CD4-positive, alpha-beta T cell treated with Interleukin-4 for 4 hours (primary cell): ENCODE measurements around the gene TNFSF8.
A peak's percentile ranks its signal among the peaks of the same experiment; 100 is the strongest.

Source experiments
- DNase-seq: peaks from one replicate; pipeline ENCODE4 v3.0.0-alpha.2; 2020

TNFSF8 gene

GRCh38 chr9:114902786-114903524 lies 27.4 kb downstream of the TNFSF8 start:
- peak; percentile 80 for DNase-seq

DNA sequence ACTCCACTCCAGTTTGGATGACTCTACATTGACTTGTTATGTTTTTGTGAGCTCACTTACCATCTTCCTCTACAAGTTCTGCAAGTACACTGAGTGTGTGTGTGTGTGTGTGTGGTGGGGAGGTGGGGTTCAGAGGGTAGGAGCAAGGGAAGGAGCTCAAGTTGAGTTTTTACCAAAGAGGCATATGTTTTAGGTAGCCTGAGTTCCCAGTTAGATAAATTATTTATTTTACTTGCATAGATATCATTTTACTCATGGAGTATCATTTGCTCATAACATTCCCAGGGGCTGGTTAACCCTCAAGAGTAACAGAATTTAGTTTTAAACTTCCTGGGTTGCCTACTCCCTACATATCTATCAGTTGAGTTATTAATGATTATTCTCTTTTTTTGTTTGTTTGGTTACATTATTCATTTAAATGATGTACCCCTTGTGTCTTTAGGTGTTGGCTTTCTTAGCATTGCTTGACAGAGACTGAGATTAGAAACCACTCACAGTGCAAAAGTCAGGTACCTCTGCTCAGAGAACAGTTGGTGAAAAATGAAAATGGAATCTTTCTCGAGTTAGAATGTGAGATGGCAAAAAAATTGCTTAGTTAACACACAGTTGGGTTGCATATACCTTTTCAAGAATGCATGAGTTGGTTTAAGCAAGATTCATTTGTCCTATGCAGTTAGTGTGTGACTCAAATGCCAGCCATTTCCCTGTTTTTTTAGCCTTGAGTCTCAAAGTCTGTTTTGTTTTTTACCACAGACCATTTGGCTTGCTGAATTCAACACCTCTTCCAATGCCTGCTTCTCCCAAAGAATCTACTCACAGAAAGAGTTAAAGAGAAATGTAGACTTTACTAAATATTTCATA lies 29.2 kb downstream of the TNFSF8 start:
- no peak for DNase-seq

DNA sequence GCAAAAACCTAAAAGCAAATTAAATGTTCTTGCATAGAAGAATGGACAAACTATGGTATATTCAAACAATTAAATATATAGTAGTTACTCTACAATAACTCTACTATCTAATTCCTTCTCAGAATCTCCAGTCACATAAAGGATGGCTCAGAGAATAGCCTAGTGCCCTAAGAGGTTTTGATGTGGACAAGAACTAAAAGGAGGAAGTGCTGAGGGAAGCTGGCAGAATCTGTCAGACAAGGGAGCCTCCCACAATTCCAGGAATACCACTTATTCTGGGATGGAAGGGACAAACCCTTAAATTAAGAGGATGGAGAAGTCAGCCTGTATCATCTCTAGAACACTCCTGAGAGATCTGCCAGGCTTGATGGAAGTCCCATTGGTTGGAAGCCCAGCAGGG lies 30.4 kb downstream of the TNFSF8 start:
- DNase-seq: no peak

DNA sequence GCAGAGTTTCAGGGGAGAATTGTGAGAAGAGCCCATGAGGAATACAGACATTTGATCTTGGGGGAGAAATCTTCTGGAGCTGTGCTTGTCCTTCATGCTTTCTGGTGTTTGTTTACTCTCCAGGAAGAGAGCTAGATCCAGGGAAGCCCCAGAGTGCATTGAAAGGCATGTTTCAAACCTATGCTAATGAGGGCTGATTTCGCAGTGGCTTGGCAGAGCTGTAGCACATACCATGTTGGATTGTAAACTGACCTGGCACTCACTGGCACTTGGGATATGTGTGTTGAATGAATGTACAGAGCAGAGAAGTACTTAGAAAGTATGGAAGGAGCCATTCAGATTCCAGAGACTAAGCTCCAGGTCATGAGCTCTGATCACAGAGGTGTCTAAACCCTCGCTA lies 30.9 kb downstream of the TNFSF8 start:
- no peak for DNase-seq

GRCh38 chr9:114898741-114899140 lies 31.6 kb downstream of the TNFSF8 start:
- peak; percentile 91 for DNase-seq

DNA sequence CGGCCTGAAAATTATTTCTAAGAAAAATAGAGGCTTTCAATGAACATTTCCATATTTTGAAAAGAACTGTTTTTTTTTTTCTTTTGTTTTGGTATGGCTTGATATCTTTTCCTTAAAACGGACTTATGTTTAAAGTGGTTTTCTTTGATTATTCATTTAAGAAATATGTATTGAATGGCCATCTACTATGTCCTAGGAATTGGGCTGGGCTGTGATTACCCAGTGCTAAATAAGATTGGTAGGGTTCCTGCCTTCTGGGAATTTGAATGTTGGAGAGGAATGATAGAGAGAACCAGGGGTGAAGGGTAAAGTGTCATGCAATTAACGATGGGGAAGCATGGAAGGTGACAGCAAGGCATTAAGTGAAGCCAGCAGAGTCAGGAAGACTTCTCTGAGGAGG lies 33.2 kb downstream of the TNFSF8 start:
- no peak for DNase-seq

DNA sequence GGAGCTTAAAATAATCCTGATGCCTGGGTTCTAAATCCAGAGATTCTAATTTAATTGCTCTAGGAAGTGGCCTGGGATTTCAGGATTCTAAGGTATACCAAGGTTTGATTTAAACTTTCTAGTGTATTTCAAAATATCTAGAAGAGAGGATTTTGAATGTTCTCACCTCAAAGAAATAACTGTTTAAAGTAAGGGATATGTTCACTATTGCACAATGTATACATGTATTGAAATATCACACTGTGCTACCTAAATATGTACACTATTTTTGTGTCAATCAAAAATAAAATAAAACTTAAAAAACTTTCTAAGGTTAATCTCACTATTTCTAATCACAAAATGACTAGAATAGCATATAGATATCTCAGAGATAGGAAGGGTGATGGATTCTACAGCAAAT lies 34.0 kb downstream of the TNFSF8 start:
- no peak for DNase-seq

DNA sequence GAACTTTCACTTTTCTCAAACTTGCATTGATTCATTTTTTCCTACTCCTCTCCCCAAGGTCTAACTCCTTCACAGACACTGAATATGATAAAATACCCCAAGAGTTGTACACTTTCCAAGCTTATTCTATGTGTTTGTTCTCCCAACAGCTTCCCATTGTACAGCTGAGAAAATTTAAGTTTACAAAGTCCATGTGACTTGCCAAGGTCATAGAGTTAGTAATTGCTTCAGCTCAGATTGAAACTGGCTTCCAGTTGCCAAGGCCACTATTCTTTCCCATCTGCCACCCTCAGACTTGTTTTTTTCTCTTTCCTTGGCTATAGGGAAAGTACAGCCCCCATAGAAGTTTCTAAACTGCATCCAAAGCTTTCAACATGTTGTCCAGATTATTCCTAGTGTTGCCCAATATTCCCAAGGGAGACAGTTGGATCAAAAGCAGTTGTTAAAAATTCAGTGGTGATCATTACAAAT lies 34.8 kb downstream of the TNFSF8 start:
- DNase-seq: no peak

GRCh38 chr9:114894609-114895433 lies 35.6 kb downstream of the TNFSF8 start:
- no peak for DNase-seq

GRCh38 chr9:114894206-114894605 lies 36.2 kb downstream of the TNFSF8 start:
- DNase-seq: no peak

DNA sequence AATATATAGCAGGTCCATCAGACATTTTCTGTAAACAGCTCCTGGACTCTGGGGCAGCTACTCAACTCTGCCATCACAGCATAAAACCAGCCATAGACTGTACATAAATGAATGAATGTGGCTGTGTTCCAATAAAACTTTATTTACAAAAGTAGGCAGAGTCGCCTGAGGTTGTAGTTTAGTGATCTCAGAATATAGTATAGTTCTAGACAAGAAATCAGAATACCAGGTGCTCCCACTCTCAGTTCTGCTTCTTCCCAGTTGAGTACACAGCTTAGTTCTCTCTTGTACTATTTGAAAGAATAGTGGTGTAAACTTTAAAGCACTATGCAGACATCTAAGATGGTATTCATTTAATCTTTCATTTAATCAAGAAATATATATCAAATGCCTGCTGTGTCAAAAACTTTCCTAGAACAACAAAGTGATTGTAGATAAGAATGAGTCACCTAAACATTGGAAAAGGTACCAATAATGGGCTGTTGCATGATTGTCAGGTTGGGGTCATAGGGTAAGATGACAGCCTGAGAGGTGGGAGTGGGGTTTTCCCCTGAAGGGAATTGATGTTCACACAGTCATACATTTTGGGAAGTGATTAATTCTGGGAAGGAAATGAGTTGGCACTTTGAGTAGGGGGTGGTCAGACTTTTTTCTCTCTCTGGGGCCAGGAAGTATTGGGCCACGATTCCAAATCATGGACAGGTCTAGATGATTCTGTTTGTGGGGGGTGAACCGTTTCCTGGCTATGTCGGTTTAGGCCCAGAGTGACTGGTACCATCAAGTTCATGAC lies 37.0 kb downstream of the TNFSF8 start:
- DNase-seq: no peak

- no peak for DNase-seq
Observed at GRCh38 chr9:114889802-114890224, 40.6 kb downstream of the TNFSF8 start.

DNA sequence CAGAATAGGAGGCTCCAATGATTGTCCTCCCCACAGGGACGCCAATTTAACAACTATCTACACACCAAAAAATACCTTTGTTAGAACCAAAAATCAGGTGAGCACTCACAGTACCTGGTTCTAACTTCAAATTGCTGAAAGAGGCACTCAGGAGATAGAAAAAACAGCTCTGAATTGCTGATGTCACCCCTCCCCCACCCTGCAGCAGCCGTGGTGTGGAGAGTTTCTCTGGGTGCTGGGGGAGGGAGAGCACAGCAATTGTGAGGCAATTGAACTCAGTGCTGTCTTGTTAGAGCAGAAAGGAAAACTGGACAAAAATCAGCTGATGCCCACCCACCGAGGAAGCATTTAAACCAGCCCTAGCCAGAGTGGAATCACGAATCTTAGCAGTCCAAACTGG lies 41.8 kb downstream of the TNFSF8 start:
- no peak for DNase-seq

DNA sequence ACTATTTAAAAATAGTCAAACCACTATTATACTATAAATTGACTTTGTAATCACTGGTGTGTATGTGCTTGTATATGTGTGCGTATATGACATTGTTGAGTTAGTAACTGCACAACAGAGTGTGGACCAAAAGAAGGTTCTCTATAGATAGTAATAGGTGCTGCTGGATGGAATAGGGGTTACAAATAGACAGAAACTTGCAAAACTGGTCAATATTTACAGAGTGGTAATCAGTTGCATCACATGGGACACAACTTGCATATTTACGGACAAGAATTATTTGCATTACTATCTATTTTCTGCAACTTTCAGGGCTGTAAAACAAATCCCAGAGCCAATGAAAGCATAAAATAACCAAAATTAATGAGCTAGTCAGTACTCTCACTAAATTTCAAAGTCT lies 42.4 kb downstream of the TNFSF8 start:
- DNase-seq: no peak

DNA sequence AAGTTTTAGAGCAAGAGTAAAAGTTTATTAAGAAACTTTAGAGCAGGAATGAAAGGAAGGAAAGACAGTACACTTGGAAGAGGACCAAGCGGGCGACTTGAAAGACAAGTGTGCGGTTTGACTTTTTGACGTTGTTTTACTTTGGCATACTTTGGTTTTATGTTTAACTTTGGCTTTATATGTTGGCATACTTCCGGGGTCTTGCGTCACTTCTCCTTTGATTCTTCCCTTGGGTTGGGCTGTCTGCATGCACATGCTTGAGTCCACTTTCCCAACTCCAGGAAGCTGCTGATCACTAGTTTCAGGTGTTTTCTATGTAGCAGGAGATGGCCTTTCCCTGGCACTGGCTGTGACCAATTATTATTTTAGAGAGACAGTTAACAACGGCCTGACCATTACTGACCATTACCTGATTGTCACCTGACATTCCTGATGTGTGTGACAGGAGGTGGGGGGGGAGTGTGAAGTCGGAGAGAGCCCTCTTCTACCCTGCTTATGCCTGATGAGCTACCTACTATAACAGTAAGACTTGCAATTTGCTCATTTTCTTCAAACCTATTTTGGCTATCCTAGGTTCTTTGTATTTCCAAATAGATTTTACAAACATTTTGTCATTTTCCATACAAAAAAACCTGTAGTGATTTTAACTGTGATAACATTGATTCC lies 45.5 kb downstream of the TNFSF8 start:
- DNase-seq: no peak

DNA sequence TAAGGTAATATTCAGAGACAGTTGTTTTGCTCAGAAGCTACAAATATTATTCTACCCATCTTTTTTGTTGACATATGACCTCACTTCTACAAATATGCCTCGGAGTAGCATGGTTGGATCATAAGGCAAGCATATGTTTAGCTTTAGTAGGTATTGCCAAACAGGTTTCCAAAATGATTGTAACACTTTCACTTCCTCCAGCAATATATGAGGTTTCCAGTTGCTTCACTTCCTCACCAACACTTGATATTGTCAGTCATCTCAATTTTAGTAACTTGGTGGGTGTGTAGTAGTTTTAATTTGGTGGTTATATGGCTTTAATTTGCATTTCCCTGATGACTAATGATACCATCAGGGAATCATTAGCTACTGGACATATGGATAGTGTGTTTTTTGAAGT lies 46.7 kb downstream of the TNFSF8 start:
- no peak for DNase-seq

DNA sequence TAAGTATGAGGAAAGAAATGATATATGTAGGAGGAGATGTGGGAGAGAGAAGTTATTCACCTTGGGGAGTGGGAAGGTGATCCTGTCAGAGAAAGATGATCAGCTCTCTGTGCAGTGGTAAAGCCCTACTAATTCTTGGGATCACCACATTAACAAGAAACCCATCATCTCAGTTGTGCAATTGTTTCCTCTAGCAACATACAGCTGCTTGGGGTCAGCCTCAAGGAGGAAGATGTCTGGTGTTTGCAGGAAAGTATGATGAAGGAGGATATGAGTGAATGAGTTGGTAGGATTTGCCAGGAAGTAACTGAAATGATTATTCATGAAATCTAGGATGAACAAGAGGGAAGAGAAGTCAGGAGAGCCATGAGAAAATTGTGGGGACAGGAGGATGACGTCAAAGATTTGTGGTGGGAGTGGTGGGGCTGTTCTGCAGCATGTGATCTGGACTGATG lies 50.1 kb downstream of the TNFSF8 start:
- no peak for DNase-seq

DNA sequence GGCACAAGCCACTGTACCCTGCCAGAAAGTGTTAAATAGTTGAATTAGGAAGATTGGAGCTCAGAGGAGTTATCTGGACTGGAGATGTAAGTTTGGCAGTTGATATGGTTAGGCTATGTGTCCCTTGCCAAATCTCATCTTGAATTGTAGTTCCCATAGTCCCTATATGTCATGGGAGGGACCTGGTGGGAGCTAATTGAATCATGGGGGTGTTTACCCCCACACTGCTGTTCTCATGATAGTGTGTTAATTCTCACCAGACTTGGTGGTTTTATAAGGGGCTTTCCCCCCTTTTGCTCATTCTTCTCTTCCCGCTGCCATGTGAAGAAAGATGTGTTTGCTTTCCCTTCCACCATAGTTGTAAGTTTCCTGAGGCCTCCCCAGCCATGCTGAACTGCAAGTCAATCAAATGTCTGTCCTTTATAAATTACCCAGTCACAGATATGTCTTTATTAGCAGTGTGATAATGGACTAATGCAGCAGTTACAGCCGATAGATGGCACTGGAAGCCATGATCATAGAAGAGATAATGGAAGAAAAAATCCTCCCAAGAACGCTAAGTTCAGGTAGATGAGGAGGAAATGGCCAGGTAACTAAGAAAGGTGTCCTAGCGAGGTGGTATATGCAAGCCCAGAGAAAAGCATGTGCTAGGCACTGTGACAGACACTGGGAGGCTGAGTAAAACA lies 51.4 kb downstream of the TNFSF8 start:
- DNase-seq: no peak

DNA sequence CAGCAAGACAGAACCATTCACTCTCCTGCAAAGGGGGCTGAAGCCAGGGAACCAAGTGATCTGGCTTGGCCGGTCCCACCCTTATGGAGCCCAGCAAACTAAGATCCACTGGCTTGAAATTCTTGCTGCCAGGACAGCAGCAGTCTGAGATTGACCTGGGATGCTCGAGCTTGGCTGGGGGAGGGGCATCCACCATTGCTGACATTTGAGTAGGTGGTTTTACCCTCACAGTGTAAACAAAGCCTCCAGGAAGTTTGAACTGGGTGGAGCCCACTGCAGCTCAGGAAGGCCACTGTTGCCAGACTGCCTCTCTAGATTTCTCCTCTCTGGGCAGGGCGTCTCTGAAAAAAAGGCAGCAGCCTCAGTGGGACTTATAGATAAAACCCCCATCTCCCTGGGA lies 60.5 kb downstream of the TNFSF8 start:
- DNase-seq: peak; percentile 40

GRCh38 chr9:114869378-114869777 lies 61.0 kb downstream of the TNFSF8 start:
- no peak for DNase-seq

GRCh38 chr9:114867327-114867726 lies 63.1 kb downstream of the TNFSF8 start:
- DNase-seq: no peak
